ENCODE data around the gene PP2D1. TPM values are rescaled to one million over a fixed set of nuclear protein-coding genes. Genes with fewer than 3 reads are reported as not detected.

The PP2D1 gene
- total and polyA plus RNA-seq, 9 of the 15 experiments (the other 6 are each of a cell fraction or from before 2014, with no cell fraction given): 0.07 to 0.10 TPM; not detected in 7

DNA sequence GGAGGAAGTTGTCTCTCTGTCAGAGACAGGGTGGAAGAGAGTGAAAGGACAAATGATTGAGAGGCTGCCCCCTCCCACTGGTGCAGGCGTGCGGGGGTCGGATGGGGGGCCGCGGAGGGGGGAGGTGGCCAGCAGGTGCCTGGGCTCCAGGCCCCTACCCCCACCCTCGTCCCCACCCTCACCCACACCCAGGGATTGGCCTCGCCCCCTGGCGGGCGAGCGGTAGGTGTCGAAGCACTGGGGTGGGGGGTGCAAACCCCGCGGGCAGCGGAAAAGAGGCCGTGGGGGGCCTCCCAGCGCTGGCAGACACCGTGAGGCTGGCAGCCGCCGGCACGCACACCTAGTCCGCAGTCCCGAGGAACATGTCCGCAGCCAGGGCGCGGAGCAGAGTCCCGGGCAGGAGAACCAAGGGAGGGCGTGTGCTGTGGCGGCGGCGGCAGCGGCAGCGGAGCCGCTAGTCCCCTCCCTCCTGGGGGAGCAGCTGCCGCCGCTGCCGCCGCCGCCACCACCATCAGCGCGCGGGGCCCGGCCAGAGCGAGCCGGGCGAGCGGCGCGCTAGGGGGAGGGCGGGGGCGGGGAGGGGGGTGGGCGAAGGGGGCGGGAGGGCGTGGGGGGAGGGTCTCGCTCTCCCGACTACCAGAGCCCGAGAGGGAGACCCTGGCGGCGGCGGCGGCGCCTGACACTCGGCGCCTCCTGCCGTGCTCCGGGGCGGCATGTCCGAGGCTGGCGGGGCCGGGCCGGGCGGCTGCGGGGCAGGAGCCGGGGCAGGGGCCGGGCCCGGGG, 27.9 kb upstream of the PP2D1 start, which contains the start of gene KAT2B (continued):
- TF ChIP-seq, protein P1, sequence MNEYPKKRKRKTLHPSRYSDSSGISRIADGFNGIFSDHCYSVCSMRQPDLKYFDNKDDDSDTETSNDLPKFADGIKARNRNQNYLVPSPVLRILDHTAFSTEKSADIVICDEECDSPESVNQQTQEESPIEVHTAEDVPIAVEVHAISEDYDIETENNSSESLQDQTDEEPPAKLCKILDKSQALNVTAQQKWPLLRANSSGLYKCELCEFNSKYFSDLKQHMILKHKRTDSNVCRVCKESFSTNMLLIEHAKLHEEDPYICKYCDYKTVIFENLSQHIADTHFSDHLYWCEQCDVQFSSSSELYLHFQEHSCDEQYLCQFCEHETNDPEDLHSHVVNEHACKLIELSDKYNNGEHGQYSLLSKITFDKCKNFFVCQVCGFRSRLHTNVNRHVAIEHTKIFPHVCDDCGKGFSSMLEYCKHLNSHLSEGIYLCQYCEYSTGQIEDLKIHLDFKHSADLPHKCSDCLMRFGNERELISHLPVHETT (CRISPR knock-in tag; conservative IDR thresholded peaks at IDR 0.05 in 1 of 2, IDR thresholded peaks at IDR 0.05 in 1 of 2): peak in 1 of 2 experiments; percentile 51; a peak in 1 of 4 replicates
- TF ChIP-seq TFAM (CRISPR knock-in tag; conservative IDR thresholded peaks at IDR 0.05) (no peak), BRCA1 (IDR thresholded peaks at IDR 0.05) (no peak), BRCA1 (CRISPR knock-in tag; IDR thresholded peaks at IDR 0.05) (no peak), TBP (optimal IDR thresholded peaks at IDR 0.05; ENCODE audit: low read depth, low read length) (peak; percentile 51), NFE2L1 (tag; IDR thresholded peaks at IDR 0.05; ENCODE audit: borderline replicate concordance, low read depth) (no peak), GABPB2 (CRISPR knock-in tag; conservative IDR thresholded peaks at IDR 0.05) (no peak), ZNF263 (CRISPR knock-in tag; IDR thresholded peaks at IDR 0.05; ENCODE audit: borderline replicate concordance) (peak; percentile 49), NBN (IDR thresholded peaks at IDR 0.05; ENCODE audit: low read depth) (no peak; the same call in 1 of the 2 replicates), PHB (CRISPR knock-in tag; IDR thresholded peaks at IDR 0.05) (no peak), EWSR1 (IDR thresholded peaks at IDR 0.05; ENCODE audit: borderline replicate concordance, low read depth, partially characterized antibody) (no peak), BCOR (IDR thresholded peaks at IDR 0.05) (peak; percentile 82), ZNF239 (CRISPR knock-in tag; IDR thresholded peaks at IDR 0.05) (no peak), HSF4 (CRISPR knock-in tag; IDR thresholded peaks at IDR 0.05; ENCODE audit: borderline replicate concordance) (no peak), ZNF274 (IDR thresholded peaks at IDR 0.05; ENCODE audit: borderline replicate concordance, low read depth, low read length) (no peak), COPS2 (conservative IDR thresholded peaks at IDR 0.05) (no peak), LCOR (CRISPR knock-in tag; IDR thresholded peaks at IDR 0.05) (no peak), MAZ (CRISPR knock-in tag; conservative IDR thresholded peaks at IDR 0.05 in 1 of 2, IDR thresholded peaks at IDR 0.05 in 1 of 2) (peak; percentile 100), KLF13 (tag; IDR thresholded peaks at IDR 0.05; ENCODE audit: borderline replicate concordance, low read depth) (peak; percentile 69; the same call in 1 of the 2 replicates), ZNF133 (CRISPR knock-in tag; IDR thresholded peaks at IDR 0.05) (no peak), SRSF3 (IDR thresholded peaks at IDR 0.05; ENCODE audit: insufficient read depth, low read length) (no peak), SETDB1 (IDR thresholded peaks at IDR 0.05; ENCODE audit: low read length) (no peak), POLR2A (conservative IDR thresholded peaks at IDR 0.05) (peak; percentile 60)
- TF ChIP-seq, protein P2, sequence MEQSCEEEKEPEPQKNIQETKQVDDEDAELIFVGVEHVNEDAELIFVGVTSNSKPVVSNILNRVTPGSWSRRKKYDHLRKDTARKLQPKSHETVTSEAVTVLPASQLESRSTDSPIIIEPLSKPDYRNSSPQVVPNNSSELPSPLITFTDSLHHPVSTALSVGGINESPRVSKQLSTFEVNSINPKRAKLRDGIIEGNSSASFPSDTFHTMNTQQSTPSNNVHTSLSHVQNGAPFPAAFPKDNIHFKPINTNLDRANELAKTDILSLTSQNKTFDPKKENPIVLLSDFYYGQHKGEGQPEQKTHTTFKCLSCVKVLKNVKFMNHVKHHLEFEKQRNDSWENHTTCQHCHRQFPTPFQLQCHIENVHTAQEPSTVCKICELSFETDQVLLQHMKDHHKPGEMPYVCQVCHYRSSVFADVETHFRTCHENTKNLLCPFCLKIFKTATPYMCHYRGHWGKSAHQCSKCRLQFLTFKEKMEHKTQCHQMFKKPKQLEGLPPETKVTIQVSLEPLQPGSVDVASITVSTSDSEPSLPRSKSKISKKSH (CRISPR knock-in tag; IDR thresholded peaks at IDR 0.05): no peak
- TF ChIP-seq, protein P3, sequence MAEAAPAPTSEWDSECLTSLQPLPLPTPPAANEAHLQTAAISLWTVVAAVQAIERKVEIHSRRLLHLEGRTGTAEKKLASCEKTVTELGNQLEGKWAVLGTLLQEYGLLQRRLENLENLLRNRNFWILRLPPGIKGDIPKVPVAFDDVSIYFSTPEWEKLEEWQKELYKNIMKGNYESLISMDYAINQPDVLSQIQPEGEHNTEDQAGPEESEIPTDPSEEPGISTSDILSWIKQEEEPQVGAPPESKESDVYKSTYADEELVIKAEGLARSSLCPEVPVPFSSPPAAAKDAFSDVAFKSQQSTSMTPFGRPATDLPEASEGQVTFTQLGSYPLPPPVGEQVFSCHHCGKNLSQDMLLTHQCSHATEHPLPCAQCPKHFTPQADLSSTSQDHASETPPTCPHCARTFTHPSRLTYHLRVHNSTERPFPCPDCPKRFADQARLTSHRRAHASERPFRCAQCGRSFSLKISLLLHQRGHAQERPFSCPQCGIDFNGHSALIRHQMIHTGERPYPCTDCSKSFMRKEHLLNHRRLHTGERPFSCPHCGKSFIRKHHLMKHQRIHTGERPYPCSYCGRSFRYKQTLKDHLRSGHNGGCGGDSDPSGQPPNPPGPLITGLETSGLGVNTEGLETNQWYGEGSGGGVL (CRISPR knock-in tag; IDR thresholded peaks at IDR 0.05): no peak

Measured in K562 (cell line).